ENCODE results near the gene ITGAX.
A peak's percentile ranks its signal among the peaks of the same experiment; 100 is the strongest.

ITGAX gene

DNA sequence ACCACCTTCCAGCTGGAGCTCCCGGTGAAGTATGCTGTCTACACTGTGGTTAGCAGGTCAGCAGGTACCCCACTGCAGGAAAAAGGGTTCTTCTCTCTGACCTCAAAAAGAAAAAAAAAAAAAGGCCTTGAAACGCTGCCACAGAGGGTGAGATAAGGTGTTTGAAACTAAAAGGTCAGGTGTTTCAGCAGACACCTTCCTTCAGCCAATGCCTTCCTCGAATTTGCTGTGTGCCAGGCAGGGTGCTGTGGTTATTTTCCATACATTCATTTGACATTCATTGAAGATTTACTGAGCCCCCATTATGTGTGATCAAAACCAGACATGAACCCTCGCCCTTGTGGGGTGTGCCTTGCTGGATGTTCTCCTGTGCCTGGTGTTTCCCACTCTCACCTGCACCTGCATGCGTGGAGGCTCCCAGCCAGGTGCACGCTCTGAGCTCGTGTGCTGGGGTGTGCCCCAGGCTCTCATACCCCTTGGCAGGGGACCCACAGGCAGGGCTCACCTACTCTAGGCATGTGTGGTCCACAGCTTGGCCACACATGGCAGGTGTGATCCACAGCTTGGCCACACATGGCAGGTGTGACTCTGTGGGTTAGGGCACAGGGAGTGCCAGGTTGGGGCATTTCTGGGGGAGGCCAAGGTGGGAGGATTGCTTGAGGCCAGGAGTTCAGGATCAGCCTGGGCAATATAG, 22.4 kb downstream of the ITGAX start:
- H3K36me3 ChIP-seq (ENCODE audit: insufficient read depth, insufficient read length, low read length), result no peaks in the 10 kb centered on the region
- no peak overlapping the region for H3K4me3 ChIP-seq (ENCODE audit: insufficient read length, low read depth)
- no peaks in the 10 kb centered on the region for H3K4me1 ChIP-seq (ENCODE audit: insufficient read depth, insufficient read length)
- no peak for DNase-seq (ENCODE audit: low read depth, low spot score)
- H3K9me3 ChIP-seq (ENCODE audit: insufficient read depth, low read length), result peaks cover 8% of the 10 kb centered on the region; the same call in 1 of the 2 replicates
- no peaks in the 10 kb centered on the region for H3K27me3 ChIP-seq (ENCODE audit: insufficient read depth, insufficient read length)
- no peak for TF ChIP-seq ZNF274 (IDR thresholded peaks at IDR 0.05; ENCODE audit: low read depth, low read length)
- no peak for TF ChIP-seq SUZ12 (IDR thresholded peaks at IDR 0.05; ENCODE audit: extremely low read depth, insufficient read depth, insufficient read length)
- TF ChIP-seq YY1 (IDR thresholded peaks at IDR 0.05; ENCODE audit: insufficient read depth, insufficient read length), result no peak
- no peak overlapping the region for H3K9ac ChIP-seq (ENCODE audit: insufficient read length, low read depth)

GRCh38 chr16:31380201-31380600, 25.2 kb downstream of the ITGAX start:
- no peak overlapping the region for H3K4me3 ChIP-seq (ENCODE audit: insufficient read length, low read depth)
- TF ChIP-seq ZNF274 (IDR thresholded peaks at IDR 0.05; ENCODE audit: low read depth, low read length) (no peak), YY1 (IDR thresholded peaks at IDR 0.05; ENCODE audit: insufficient read depth, insufficient read length) (no peak), SUZ12 (IDR thresholded peaks at IDR 0.05; ENCODE audit: extremely low read depth, insufficient read depth, insufficient read length) (no peak)
- H3K36me3 ChIP-seq (ENCODE audit: insufficient read depth, insufficient read length, low read length), result no peaks in the 10 kb centered on the region
- H3K4me1 ChIP-seq (ENCODE audit: insufficient read depth, insufficient read length), result no peaks in the 10 kb centered on the region
- no peak overlapping the region for H3K9ac ChIP-seq (ENCODE audit: insufficient read length, low read depth)
- no peaks in the 10 kb centered on the region for H3K27me3 ChIP-seq (ENCODE audit: insufficient read depth, insufficient read length)
- H3K9me3 ChIP-seq (ENCODE audit: insufficient read depth, low read length), result peaks cover 5% of the 10 kb centered on the region; the same call in 1 of the 2 replicates
- no peak for DNase-seq (ENCODE audit: low read depth, low spot score)

DNA sequence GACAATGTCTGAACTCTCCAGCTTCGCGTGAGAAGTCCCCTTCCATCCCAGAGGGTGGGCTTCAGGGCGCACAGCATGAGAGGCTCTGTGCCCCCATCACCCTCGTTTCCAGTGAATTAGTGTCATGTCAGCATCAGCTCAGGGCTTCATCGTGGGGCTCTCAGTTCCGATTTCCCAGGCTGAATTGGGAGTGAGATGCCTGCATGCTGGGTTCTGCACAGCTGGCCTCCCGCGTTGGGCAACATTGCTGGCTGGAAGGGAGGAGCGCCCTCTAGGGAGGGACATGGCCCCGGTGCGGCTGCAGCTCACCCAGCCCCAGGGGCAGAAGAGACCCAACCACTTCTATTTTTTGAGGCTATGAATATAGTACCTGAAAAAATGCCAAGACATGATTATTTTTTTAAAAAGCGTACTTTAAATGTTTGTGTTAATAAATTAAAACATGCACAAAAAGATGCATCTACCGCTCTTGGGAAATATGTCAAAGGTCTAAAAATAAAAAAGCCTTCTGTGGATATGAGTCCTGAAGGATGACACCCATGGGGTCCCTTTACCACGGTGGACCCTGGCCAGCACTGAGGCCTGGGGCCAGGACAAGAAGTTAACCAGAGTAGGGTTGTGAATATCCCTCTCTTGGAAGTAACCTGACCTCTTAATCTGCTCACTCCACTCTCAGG, 27.6 kb downstream of the ITGAX start:
- TF ChIP-seq SUZ12 (IDR thresholded peaks at IDR 0.05; ENCODE audit: extremely low read depth, insufficient read depth, insufficient read length) (no peak), ZNF274 (IDR thresholded peaks at IDR 0.05; ENCODE audit: low read depth, low read length) (no peak), YY1 (IDR thresholded peaks at IDR 0.05; ENCODE audit: insufficient read depth, insufficient read length) (no peak)
- H3K27me3 ChIP-seq (ENCODE audit: insufficient read depth, insufficient read length), result no peaks in the 10 kb centered on the region
- H3K4me3 ChIP-seq (ENCODE audit: insufficient read length, low read depth), result no peak overlapping the region
- H3K9ac ChIP-seq (ENCODE audit: insufficient read length, low read depth), result no peak overlapping the region
- H3K36me3 ChIP-seq (ENCODE audit: insufficient read depth, insufficient read length, low read length), result no peaks in the 10 kb centered on the region
- H3K9me3 ChIP-seq (ENCODE audit: insufficient read depth, low read length), result peaks cover 4% of the 10 kb centered on the region; the same call in 1 of the 2 replicates
- peak; percentile 68 for DNase-seq (ENCODE audit: low read depth, low spot score)
- peaks cover 6% of the 10 kb centered on the region for H3K4me1 ChIP-seq (ENCODE audit: insufficient read depth, insufficient read length)

DNA sequence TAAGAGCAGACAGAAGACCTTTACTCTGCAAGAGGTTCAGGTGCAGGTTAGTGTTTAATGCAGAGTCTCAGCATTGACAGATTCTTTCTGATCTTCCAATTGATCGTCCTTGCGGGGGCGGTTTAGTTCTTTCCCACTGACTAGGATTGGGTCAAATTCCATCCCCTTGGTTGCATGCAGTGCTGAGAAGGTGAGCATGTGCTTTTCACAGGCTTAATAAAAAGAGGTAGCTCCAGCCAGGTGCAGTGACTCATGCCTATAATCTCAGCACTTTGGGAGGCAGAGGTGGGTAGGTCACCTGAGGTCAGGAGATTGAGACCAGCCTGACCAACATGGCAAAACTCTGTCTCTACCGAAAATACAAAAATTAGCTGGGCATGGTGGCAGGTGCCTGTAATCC, 30.7 kb downstream of the ITGAX start:
- Histone ChIP-seq H3K4me1 (ENCODE audit: insufficient read depth, insufficient read length) (peaks cover 6% of the 10 kb centered on the region), H3K9ac (ENCODE audit: insufficient read length, low read depth) (no peak overlapping the region), H3K36me3 (ENCODE audit: insufficient read depth, insufficient read length, low read length) (no peaks in the 10 kb centered on the region), H3K27me3 (ENCODE audit: insufficient read depth, insufficient read length) (no peaks in the 10 kb centered on the region), H3K9me3 (ENCODE audit: insufficient read depth, low read length) (peaks cover 4% of the 10 kb centered on the region; the same call in 1 of the 2 replicates), H3K4me3 (ENCODE audit: insufficient read length, low read depth) (no peak overlapping the region)
- no peak for TF ChIP-seq YY1 (IDR thresholded peaks at IDR 0.05; ENCODE audit: insufficient read depth, insufficient read length)
- TF ChIP-seq SUZ12 (IDR thresholded peaks at IDR 0.05; ENCODE audit: extremely low read depth, insufficient read depth, insufficient read length), result no peak
- TF ChIP-seq ZNF274 (IDR thresholded peaks at IDR 0.05; ENCODE audit: low read depth, low read length), result no peak
- DNase-seq (ENCODE audit: low read depth, low spot score), result no peak

- Histone ChIP-seq H3K9ac (ENCODE audit: insufficient read length, low read depth) (no peak overlapping the region), H3K4me3 (ENCODE audit: insufficient read length, low read depth) (no peak overlapping the region)
Measured at GRCh38 chr16:31386157-31386984, 31.4 kb downstream of the ITGAX start.

DNA sequence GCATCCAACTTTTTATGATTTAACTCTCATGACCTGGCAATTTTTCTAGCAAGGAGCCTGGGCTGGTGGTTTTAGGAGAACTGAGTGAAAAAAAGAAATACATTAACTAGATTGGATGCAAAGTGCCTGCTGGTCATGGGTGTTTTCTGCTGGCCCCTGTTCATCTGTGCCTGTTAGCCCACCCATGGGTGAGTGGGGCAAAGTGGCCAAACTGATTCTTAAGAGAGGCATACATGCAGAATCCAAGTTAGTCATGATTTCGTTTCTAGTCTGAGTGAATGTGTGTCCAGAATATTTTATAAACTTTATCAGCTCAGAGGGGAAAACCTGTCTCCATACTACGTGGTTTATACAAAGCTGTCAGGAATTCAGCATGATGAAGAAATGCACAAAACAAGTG, 33.6 kb downstream of the ITGAX start:
- H3K4me3 ChIP-seq (ENCODE audit: insufficient read length, low read depth), result no peak overlapping the region
- H3K36me3 ChIP-seq (ENCODE audit: insufficient read depth, insufficient read length, low read length), result no peaks in the 10 kb centered on the region
- H3K4me1 ChIP-seq (ENCODE audit: insufficient read depth, insufficient read length), result peaks cover 16% of the 10 kb centered on the region
- peaks cover 4% of the 10 kb centered on the region; the same call in 1 of the 2 replicates for H3K9me3 ChIP-seq (ENCODE audit: insufficient read depth, low read length)
- H3K27me3 ChIP-seq (ENCODE audit: insufficient read depth, insufficient read length), result no peaks in the 10 kb centered on the region
- H3K9ac ChIP-seq (ENCODE audit: insufficient read length, low read depth), result no peak overlapping the region
- TF ChIP-seq SUZ12 (IDR thresholded peaks at IDR 0.05; ENCODE audit: extremely low read depth, insufficient read depth, insufficient read length) (no peak), YY1 (IDR thresholded peaks at IDR 0.05; ENCODE audit: insufficient read depth, insufficient read length) (no peak)
- DNase-seq (ENCODE audit: low read depth, low spot score), result no peak

More at GRCh38 chr16:31386157-31386984, 31.4 kb downstream of the ITGAX start:
- Histone ChIP-seq H3K27me3 (ENCODE audit: insufficient read depth, insufficient read length) (no peaks in the 10 kb centered on the region), H3K4me1 (ENCODE audit: insufficient read depth, insufficient read length) (peaks cover 6% of the 10 kb centered on the region), H3K9me3 (ENCODE audit: insufficient read depth, low read length) (peaks cover 4% of the 10 kb centered on the region; the same call in 1 of the 2 replicates), H3K36me3 (ENCODE audit: insufficient read depth, insufficient read length, low read length) (no peaks in the 10 kb centered on the region)
- no peak for TF ChIP-seq YY1 (IDR thresholded peaks at IDR 0.05; ENCODE audit: insufficient read depth, insufficient read length)
- no peak for TF ChIP-seq ZNF274 (IDR thresholded peaks at IDR 0.05; ENCODE audit: low read depth, low read length)
- TF ChIP-seq SUZ12 (IDR thresholded peaks at IDR 0.05; ENCODE audit: extremely low read depth, insufficient read depth, insufficient read length), result no peak
- DNase-seq (ENCODE audit: low read depth, low spot score), result peak; percentile 9
